ENCODE data around the gene FAM151A.

Gene FAM151A

DNA sequence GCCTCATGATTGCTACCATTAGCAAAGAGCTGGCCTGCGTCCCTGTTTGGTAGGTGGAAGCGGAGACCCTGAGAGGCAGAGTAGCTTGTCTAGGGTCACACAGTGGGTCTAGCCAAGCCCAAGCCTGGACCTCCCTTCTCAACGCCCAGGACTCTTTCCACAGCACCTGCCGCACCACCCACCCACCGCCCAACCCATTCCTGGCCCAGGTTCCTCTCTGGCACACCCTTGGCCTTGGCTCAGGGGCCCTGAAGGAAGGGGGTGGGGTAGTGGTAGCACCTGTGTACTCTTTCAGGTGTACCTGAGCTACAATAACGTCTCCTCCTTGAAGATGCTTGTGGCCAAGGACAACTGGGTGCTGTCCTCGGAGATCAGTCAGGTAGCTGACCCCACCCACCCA, 19.3 kb downstream of the FAM151A start:
- no peak for DNase-seq (ENCODE audit: low read depth)

GRCh38 chr1:54603241-54603640, 20.1 kb downstream of the FAM151A start:
- no peak for DNase-seq (ENCODE audit: low read depth)

DNA sequence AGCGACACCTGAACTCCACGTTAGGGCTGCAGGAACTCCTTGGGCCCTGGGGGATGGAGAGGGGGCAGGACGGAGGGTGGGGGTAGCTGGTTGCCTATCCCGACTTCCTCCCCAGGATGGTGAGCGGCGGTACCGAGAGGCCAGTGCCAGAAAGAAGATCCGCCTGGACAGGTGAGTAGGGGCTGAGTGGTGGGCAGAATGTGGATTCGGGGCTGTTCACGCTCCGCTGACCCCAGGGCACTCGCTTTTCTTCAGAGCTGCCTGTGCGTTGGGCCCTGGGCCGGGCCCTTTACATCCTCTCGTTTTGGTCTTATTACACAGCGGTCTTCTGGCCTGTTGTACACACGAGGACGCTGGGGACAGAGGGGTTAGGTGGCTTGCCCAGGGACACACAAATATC, 20.8 kb downstream of the FAM151A start:
- no peak for DNase-seq (ENCODE audit: low read depth)

GRCh38 chr1:54601730-54602129, 21.6 kb downstream of the FAM151A start:
- DNase-seq (ENCODE audit: low read depth): no peak

GRCh38 chr1:54600947-54601721, 22.2 kb downstream of the FAM151A start:
- DNase-seq (ENCODE audit: low read depth): no peak

DNA sequence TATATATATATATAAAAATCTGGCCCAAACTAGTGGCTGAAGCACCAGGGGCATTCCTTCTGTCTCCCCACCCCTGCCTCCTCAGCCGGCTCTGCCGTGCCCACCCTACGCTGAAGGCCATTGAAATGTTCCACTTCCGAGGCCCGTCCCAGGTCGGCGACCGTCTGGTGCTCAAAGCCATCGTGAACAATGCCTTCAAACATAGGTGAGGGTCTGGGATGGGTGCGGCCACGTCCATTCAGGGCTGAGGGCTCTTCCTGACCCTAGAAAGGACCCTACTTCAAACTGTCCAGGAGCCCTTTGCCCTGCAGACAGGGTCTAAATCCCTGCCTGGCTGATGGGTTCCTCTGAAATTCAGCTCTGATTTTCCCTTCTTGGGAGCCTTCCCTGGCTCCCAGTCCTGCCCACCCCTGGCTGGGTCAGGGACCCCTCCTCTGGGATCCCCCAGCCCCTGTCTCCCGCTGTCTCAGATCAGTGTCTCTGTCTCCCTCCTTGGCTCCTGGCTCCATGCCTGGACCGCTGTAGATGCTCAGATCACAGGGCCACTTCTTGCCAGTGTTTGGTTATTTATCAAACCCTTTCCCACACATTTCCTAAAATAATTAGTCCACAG, 24.0 kb downstream of the FAM151A start:
- no peak for DNase-seq (ENCODE audit: low read depth)

- DNase-seq (ENCODE audit: low read depth): no peak
Measured at GRCh38 chr1:54597455-54598030, 25.8 kb downstream of the FAM151A start.

DNA sequence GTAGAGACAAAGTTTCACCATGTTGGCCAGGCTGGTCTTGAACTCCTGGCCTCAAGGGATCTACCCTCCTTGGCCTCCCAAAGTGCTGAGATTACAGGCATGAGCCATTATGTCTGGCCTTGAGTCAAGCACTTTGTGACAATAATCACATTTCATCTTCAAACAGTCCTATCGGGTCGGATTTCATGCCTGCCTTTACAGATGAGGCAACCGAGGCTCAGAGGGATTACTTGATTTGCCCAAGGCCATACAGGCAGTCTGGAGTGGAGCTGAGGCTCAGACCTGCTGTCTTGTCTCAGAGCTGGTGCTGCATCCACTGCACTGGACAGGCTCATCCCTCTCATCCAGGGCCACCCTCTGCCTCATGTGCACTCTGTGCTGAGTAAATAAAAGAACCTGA, 26.6 kb downstream of the FAM151A start:
- DNase-seq (ENCODE audit: low read depth): no peak

GRCh38 chr1:54595956-54596498, 27.3 kb downstream of the FAM151A start:
- DNase-seq (ENCODE audit: low read depth): no peak

- no peak for DNase-seq (ENCODE audit: low read depth)
Measured at GRCh38 chr1:54594463-54594862, 28.9 kb downstream of the FAM151A start.

DNA sequence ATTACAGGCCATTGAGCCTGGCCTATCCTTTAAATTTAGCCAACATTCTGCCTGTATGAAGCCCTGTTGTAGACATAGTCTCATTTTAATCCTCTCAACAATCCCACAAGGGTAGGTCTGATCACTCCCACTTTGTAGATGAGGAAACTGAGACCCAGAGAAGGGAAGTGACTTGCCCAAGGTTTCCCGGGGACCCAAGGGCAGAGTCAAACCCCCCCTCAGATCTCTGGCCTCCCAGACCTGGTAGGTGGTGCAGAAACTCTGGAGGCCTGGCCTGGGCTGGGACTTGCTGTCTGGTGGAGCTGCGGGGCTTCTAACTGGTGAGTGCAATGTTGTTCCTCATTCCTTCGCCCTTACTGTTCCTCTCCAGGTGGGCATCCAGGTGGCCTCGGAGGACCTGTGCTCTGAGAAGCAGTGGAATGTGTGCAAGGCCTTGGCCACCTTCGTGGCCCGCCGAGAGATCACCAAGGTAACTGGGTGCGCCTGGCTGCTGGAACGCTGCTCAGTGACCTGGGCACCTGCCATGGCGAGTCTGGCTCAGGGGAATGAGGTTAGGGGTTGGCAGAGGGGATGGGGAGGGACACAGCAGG, 29.7 kb downstream of the FAM151A start:
- DNase-seq (ENCODE audit: low read depth): no peak

DNA sequence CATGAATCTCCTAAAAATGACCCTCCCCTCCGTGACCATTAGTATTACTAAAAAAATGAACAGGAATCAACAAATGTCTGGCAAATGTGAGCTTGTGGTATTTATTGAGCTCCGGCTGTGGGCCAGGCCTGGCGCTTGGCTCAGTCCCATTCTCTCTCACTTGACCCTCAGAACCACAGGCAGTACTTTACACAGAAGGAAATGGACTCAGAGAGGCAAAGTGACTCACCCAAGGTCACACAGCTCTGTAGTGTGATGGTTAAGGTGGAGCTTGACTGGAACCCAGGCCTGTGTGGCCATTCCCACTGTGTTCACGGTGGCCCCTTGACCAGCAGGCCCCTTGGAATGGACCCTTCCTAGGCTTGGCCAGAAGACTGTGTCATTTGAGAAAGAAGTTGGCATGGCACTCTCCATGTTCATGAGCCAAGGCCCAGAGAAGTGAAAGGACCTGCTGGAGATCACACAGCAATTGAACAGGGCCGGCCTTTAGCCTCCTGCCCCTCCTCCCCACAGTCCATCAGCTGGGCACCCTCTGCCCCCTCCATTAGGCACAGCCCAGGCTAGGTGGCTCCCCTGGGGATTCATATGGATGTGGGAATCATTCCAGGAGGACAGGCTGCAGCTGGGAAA, 32.1 kb downstream of the FAM151A start:
- DNase-seq (ENCODE audit: low read depth): no peak

GRCh38 chr1:54588377-54588776, 34.9 kb downstream of the FAM151A start:
- no peak for DNase-seq (ENCODE audit: low read depth)

- DNase-seq (ENCODE audit: low read depth): no peak
Measured at GRCh38 chr1:54585181-54586066, 37.9 kb downstream of the FAM151A start.

DNA sequence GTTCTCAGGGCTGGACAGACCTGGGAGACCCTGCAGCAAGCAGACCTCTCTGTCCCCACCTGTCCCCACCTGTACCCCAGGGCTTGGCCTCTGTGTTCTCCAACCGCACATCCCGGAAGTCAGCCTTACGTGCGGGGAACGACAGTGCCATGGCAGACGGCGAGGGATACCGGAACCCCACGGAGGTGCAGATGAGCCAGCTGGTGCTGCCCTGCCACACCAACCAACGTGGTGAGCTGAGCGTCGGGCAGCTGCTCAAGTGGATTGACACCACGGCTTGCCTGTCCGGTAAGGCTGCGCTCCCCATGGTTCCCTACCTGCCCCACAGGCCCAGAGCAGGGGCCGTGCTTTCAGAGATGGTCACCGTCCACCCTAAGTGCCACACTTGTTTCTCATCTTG, 38.8 kb downstream of the FAM151A start:
- no peak for DNase-seq (ENCODE audit: low read depth)

- DNase-seq (ENCODE audit: low read depth): no peak
Measured at GRCh38 chr1:54583871-54584270, 39.5 kb downstream of the FAM151A start.

DNA sequence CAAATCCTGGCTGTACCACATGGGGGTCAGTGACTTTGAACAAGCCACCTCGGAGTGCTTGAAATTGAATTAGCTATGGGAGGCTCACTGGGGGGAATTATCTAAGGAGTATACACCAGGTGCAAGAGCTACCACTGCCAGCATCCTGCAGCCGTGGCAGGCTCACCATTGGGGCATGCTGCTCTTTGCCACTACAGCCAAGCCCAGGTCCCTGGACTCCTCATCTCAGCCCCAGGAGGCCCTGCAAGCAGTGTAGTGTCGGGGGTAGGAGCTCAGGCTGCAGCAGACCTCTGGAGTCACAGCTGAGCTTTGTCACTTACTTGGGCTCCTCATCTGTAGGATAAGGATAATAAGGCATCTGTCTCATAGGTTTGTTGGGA, 40.0 kb downstream of the FAM151A start:
- no peak for DNase-seq (ENCODE audit: low read depth)

DNA sequence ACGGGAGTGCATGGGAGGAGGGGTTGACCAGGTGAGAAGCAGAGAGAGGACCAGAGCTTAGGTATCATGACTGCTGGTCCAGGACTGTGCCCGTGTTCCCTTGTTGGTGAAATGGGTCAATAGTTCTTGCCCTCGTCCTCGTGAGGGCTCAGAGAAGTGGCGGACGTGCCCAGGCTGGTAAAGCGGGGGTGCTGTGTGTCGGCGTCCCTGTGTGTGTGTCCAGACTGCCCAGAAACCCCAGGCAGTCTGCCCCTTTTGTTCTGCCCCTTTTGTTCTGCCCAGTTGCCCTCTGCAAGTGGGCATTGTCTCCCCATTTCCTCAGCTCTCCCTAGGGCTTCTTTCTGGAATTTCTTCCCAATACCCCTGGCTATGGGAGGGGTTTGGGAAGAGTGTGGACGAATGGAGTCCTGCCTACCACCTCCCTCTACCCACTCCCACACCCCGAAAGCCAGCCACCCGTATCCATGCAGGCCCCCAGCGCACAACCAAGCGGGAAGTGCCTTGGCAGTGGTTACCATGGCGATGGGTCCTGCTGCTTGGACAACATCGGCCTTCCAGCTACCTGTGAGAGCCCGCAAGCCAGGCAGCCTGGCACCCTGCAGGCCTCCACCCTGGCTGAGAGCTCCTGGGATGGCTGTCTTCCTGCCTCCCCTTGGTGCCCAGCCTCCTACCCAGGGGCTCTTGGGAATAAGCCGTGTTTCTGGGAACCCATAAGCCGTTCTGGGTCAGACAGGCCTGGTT, 40.6 kb downstream of the FAM151A start:
- no peak for DNase-seq (ENCODE audit: low read depth)

DNA sequence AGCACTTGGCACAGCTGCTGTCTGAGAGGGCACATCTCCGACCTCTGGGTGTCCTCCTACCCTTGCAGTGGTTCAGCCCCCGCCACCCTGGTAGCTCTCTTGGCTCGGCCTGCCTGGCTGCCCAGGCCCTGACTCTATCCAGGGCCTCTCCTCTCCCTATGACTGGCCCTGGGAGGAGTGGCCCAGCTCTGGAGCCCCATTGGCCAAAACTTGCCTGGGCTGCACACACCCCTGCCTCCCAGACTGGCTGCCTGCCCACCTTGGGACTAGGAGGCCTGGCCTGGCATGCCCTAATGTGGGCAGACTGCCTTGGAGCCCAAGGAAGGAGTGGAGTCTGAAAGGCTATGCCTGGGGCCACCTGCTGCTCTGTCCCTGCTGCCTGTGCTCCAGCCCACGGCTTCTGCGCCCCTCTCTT, 41.7 kb downstream of the FAM151A start:
- DNase-seq (ENCODE audit: low read depth): no peak

- no peak for DNase-seq (ENCODE audit: low read depth)
Measured at GRCh38 chr1:54580856-54581550, 42.3 kb downstream of the FAM151A start.

Data from stimulated activated CD8-positive, alpha-beta memory T cell treated with anti-CD3 and anti-CD28 coated beads, Interleukin-12 subunit alpha, Interleukin-12 subunit beta, amount 100 ng/mL, for 4 hours (primary cell).